K562 (cell line): Measurements from ENCODE around the gene TMA7B. TPM values are rescaled to one million over a fixed set of nuclear protein-coding genes. Genes with fewer than 3 reads are reported as not detected.

Experiments
- CREM ChIP-seq: IDR thresholded peaks from 2 replicates; pipeline ENCODE4 v1.6.1; 2014; ENCODE audit warnings: antibody characterized with exemption, low read depth
- FOS ChIP-seq: IDR thresholded peaks from 3 replicates; pipeline ENCODE4 v1.6.1; 2011; ENCODE audit not compliant: insufficient read length; ENCODE audit errors: extremely low read depth
- IRF1 ChIP-seq: sonication (generic); formaldehyde crosslinking; IDR thresholded peaks from 2 replicates; pipeline ENCODE4 v1.8.0; 2022; ENCODE audit warnings: missing genetic modification reagents, mild to moderate bottlenecking, borderline replicate concordance
- KAT8 ChIP-seq: fragments of 450-650 bp; IDR thresholded peaks from 2 replicates; pipeline ENCODE4 v1.6.1; 2016; ENCODE audit warnings: low read depth, mild to moderate bottlenecking
- KLF13 ChIP-seq: fragments of 450-650 bp; IDR thresholded peaks from 2 replicates; pipeline ENCODE4 v1.6.1; 2016; ENCODE audit warnings: missing genetic modification characterization, low read depth, mild to moderate bottlenecking, missing compliant biosample characterization, moderate library complexity, borderline replicate concordance
- NR3C1 ChIP-seq: sonication (generic); formaldehyde crosslinking; IDR thresholded peaks from 2 replicates; pipeline ENCODE4 v1.8.1; 2022; ENCODE audit warnings: missing genetic modification reagents
- RHOXF2B ChIP-seq: fragments of 250-450 bp; sonication (Bioruptor Pico); conservative IDR thresholded peaks from 2 replicates; pipeline ENCODE4 v1.5.1; 2021
- SMC3 ChIP-seq: conservative IDR thresholded peaks from 2 replicates; pipeline ENCODE4 v1.6.1; 2011; ENCODE audit warnings: low read depth, low read length, improper control_type of control experiment; ENCODE audit not compliant: insufficient read depth
- SRSF1 ChIP-seq: fragments of 200-400 bp; formaldehyde crosslinking; IDR thresholded peaks from 2 replicates; pipeline ENCODE4 v1.6.1; 2017; ENCODE audit warnings: mild to moderate bottlenecking, low read depth, low read length, moderate library complexity
- TAF1 ChIP-seq: IDR thresholded peaks from 2 replicates; pipeline ENCODE4 v1.6.1; 2011; ENCODE audit warnings: mild to moderate bottlenecking, low read length, moderate library complexity; ENCODE audit not compliant: insufficient read depth, control insufficient read depth, severe bottlenecking; ENCODE audit errors: extremely low read depth
- ZFP30 ChIP-seq: fragments of 250-450 bp; sonication (Bioruptor Pico); IDR thresholded peaks from 2 replicates; pipeline ENCODE4 v1.8.0; 2022; ENCODE audit warnings: moderate library complexity, mild to moderate bottlenecking, inconsistent platforms, borderline replicate concordance
- ZMIZ1 ChIP-seq, 2 experiments: fragments of 150-350 bp in 1 of 2; IDR thresholded peaks; 2 replicates each; pipeline ENCODE4 v1.6.1; 2012 to 2016; ENCODE audit warnings: low read depth in 2 of 2, low read length in 2 of 2, mild to moderate bottlenecking in 1 of 2, moderate library complexity in 1 of 2
- ZNF324 ChIP-seq: fragments of 250-450 bp; sonication (Bioruptor Pico); IDR thresholded peaks from 2 replicates; pipeline ENCODE4 v1.4.0; 2020; ENCODE audit warnings: mild to moderate bottlenecking
- ZNF609 ChIP-seq: sonication (generic); formaldehyde crosslinking; IDR thresholded peaks from 2 replicates; pipeline ENCODE4 v1.8.1; 2023; ENCODE audit warnings: missing genetic modification reagents, mild to moderate bottlenecking, borderline replicate concordance
- polyA plus RNA-seq, 8 experiments: library from polyadenylated mRNA; depleted of rRNA in 4 of 8; stranded (reverse) in 5 of 8; unstranded in 3 of 8; fragments of >200 nt; fragmentation: Nextera tagmentation in 2 of 8; fragmentation: Illumina TruSeq in 1 of 8; extraction: Ambion mirVana in 2 of 8; extraction: Trizol in 1 of 8; gene quantifications; 2 replicates each; pipeline versions ENCODE4 v1.2.1 to v1.2.3, GENCODE V29; 2011 to 2014; ENCODE audit warnings: inconsistent platforms in 1 of 8, missing spikeins in 1 of 8
- total RNA-seq, 7 experiments: library from RNA; depleted of rRNA in 6 of 7; stranded (reverse); fragments of >200 nt in 6 of 7; fragmentation: Illumina TruSeq in 2 of 7; extraction: Trizol in 2 of 7; gene quantifications; 2 replicates each; pipeline versions ENCODE4 v1.2.1 to v1.2.3, GENCODE V29; 2011 to 2021; ENCODE audit warnings: low replicate concordance in 1 of 7
- TF ChIP-seq, protein P1 (sequence below), 3 experiments: fragments of 200-800 bp in 1 of 3; fragments of 250-450 bp in 1 of 3; fragments of 450-650 bp in 1 of 3; sonication (Bioruptor Pico) in 1 of 3; sonication (Bioruptor generic) in 1 of 3; formaldehyde crosslinking in 1 of 3; IDR thresholded peaks; 2 replicates each; pipeline versions ENCODE4 v1.6.1 to v1.8.0; 2016 to 2022; ENCODE audit warnings: mild to moderate bottlenecking in 2 of 3, missing genetic modification characterization in 2 of 3, missing compliant biosample characterization in 1 of 3, moderate library complexity in 1 of 3

Gene TMA7B
- total and polyA plus RNA-seq, 9 of the 15 experiments (the other 6 are each of a cell fraction or from before 2014, with no cell fraction given) = 5.6 to 14.2 (median 11.8) TPM

DNA sequence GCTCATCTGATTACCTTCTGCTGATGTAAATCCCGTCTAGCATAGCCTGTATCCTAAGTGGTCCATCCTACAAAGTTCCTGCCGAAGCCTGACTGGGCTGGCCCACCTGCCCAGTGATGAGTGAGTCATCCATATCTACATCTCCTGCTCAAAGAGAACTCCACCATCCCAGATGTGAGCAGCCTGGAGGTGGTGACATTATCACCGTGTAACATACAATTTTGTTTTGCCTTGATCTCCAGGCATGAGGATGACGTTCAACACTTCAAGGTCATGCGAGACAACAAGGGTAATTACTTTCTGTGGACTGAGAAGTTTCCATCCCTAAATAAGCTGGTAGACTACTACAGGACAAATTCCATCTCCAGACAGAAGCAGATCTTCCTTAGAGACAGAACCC lies 5.6 kb downstream of the TMA7B start (continued):
- TF ChIP-seq SRSF1 = no peak
- TF ChIP-seq ZFP30 (CRISPR knock-in tag) = no peak
- no peak for TF ChIP-seq IRF1 (CRISPR knock-in tag)
- TF ChIP-seq KAT8 = no peak
- peak; percentile 51 for TF ChIP-seq FOS
- TF ChIP-seq, protein P1, sequence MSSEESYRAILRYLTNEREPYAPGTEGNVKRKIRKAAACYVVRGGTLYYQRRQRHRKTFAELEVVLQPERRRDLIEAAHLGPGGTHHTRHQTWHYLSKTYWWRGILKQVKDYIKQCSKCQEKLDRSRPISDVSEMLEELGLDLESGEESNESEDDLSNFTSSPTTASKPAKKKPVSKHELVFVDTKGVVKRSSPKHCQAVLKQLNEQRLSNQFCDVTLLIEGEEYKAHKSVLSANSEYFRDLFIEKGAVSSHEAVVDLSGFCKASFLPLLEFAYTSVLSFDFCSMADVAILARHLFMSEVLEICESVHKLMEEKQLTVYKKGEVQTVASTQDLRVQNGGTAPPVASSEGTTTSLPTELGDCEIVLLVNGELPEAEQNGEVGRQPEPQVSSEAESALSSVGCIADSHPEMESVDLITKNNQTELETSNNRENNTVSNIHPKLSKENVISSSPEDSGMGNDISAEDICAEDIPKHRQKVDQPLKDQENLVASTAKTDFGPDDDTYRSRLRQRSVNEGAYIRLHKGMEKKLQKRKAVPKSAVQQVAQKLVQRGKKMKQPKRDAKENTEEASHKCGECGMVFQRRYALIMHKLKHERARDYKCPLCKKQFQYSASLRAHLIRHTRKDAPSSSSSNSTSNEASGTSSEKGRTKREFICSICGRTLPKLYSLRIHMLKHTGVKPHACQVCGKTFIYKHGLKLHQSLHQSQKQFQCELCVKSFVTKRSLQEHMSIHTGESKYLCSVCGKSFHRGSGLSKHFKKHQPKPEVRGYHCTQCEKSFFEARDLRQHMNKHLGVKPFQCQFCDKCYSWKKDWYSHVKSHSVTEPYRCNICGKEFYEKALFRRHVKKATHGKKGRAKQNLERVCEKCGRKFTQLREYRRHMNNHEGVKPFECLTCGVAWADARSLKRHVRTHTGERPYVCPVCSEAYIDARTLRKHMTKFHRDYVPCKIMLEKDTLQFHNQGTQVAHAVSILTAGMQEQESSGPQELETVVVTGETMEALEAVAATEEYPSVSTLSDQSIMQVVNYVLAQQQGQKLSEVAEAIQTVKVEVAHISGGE (CRISPR knock-in tag; IDR thresholded peaks at IDR 0.05) = no peak; a peak in 1 of 6 replicates
- no peak for TF ChIP-seq ZNF609 (CRISPR knock-in tag)
- TF ChIP-seq RHOXF2B = no peak
- no peak for TF ChIP-seq NR3C1 (CRISPR knock-in tag)
- TF ChIP-seq CREM = peak; percentile 73
- 0 out of 4 replicates have a peak, but pooled peaks of 1 of the 2 experiments have one; percentile 26 for TF ChIP-seq ZMIZ1 (IDR thresholded peaks at IDR 0.05; ENCODE audit: low read depth in 2 of 2, low read length in 2 of 2)
- no peak for TF ChIP-seq ZNF324 (CRISPR knock-in tag)
- TF ChIP-seq KLF13 (tag) = no peak
- no peak for TF ChIP-seq SMC3
- no peak for TF ChIP-seq TAF1
